Activated CD4-positive, alpha-beta T cell treated with anti-CD3 and anti-CD28 coated beads, Interleukin-2, amount 50 U/mL, for 1 hour (primary cell): ENCODE measurements around the gene ANKRD33.

ENCODE experiments used
- DNase-seq: peaks from one replicate; pipeline ENCODE4 v3.0.0-alpha.2; 2020

ANKRD33 gene

DNA sequence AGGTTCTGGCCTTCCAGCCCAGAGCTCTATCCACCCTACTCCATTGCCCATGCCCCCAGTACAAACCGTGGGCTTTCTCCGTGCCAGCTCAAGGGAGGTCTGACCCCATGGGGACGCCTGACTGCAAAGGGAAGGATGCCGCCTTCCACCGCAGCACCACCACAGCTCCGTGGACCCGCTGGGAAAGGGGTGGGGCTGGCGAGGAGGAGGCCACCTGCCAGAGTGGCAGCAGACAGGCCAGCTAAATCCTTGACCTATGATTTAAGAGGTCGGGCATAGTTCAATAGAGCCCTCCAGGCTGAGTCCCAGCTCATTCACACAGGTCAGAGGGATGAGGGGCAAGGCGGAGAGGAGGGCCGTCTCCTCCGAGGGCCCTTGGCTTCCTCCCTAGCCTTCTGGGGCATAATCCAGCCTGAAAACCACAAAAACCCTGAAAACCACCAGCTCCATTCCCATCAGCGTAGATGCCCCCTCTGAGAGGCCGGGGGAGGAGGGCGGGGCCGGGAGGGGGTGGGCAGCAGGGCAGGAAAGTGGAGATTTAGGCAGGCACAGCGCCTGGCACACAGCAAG lies 24.5 kb upstream of the ANKRD33 start:
- DNase-seq, result no peak

DNA sequence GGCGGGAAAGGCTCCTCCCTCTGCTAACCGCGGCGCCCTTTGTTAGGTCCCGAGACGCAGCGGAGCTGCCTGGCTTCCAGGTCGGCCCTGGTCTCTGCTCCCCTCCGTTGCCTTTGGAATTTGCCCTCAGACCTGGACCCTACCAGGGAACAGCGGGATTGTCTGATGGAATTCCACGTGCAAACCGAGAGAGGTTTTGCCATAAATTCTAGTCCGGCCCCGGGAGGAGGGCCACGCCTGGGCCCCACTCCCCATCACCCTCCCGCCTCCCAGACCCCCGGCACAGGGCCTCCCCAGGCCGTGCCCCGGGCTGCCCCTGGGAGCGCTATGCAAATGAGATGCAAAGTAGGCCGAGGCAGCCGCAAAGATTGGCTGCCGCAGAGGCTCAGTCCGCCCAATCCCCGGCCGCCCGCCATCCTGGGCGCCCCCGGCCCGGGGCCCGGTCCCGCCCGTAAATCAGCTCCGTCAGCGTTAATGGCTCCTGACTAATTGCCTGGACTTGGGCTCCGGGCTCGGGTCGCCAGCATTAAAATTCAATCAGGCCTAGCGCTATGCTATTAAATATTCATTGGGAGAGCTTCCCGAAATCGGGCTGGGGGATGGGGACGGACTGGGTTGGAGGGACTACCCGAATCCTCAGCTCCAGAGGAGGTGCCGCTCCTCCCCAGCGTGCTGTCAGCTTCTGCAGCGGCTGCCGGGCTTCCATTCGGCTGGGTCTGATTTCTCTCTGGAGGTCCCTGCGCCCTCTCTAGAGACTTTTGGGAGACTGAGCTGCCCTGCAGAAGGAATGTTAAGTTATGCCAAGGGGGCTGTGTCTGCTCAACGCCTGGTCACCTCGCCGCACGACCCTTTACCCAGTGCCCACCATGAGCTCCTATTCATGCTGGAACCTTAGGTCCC lies 23.7 kb upstream of the ANKRD33 start:
- no peak for DNase-seq

DNA sequence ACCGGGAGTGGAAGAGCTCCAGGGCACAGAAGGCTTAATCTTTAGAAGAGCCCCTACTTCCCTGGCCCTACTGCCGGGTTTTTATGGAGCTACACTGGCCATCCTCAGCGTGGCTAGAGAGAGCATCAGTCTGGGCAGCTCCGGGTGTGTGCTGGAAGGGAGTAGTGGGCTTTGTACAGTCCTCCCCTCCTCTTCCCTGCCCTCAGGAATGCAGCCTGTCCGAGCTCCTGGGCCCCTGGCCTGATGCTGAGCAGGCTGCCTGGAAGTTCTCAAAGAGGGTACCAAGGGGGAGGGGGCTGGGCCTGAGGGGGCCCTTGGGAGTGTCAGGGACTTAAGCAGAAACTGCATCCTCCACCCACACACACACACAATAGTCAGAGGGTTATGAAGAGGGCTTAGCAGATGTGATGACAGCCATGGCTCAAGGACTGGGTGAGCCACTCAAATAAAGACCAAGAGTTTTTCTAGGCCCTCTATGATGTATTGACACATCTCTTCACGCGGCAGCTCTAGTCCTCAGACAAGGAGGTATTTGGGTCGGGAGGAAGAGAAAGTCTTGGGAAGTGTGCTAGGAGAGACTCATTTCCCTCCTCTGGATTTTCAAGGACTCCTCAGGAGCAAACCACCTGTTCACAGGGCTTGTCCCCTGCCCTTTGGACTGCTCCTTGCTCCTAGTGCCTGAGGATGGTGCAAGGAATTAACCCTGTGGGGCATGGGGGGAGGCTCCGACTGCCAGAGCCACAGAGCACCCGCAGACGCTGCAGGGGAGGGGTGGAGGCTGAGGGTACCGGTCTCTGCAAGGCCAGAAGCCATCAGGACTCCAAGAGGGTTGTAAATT lies 22.9 kb upstream of the ANKRD33 start:
- no peak for DNase-seq

DNA sequence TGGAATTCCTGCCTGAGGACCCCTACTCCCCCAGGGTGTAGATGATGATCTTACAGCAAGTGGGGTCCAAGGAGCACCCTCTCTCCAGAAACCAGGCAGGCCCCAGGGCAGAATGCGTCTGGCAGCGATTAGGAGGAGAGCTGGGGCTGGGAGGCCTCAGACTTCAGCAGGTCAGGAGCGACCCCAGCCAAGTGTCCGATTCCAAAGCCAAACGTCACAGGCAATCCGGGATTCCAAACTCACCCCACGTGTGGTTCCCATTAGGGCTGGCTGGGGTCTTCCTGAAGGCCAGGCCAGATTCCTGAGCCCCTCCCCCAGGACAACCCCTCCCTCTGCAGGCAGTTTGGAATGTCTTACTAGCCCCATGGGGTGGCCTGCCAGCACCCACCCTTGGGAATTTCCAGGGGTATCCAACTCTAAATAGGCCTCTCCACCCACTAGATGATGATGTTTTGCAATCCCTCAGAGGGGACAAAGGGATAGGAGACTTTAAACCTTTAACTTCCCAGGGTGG lies 22.1 kb upstream of the ANKRD33 start:
- no peak for DNase-seq

- no peak for DNase-seq
These were observed 21.6 kb upstream of the ANKRD33 start for GRCh38 chr12:51866324-51866723.

DNA sequence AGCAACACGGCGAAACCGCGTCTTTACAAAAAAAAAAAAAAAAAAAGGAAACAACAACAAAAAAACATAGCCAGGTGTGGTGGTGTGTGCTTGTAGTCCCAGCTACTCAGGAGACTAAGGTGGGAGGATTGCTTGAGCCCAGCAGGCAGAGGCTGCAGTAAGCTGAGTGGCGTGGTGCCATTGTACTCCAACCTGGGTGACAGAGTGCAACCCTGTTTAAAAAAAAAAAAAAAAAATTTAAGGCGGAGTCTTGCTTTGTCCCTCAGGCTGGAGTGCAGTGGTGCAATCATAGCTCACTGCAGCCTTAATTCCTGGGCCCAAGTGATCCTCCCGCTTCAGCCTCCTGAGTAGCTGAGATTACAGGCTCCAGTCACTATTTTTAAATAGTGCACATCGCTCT lies 21.1 kb upstream of the ANKRD33 start:
- DNase-seq, result no peak

DNA sequence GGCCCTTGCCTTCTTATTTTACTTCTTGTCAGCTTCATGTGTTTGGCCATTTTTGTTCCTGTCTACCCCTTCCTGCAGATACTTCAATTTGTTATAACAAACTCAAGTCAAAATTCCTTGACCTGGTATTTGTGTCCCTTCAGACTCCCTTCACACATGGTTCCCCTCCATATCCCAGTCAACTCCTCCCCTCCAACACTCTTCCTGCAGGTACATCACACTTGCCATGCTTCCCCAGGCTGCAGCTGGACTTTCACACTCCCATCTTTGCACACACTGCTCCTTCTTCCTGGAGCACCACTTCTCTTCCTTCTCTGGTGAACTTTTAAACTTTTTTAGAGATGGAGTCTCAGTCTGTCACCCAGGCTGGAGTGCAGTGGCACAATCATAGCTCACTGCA lies 20.5 kb upstream of the ANKRD33 start:
- no peak for DNase-seq

- no peak for DNase-seq
These were observed 20.0 kb upstream of the ANKRD33 start for GRCh38 chr12:51867796-51868428.

- no peak for DNase-seq
These were observed 18.9 kb upstream of the ANKRD33 start for GRCh38 chr12:51868821-51869495.

- no peak for DNase-seq
These were observed 18.4 kb upstream of the ANKRD33 start for GRCh38 chr12:51869496-51869865.

GRCh38 chr12:51869931-51870330 lies 18.0 kb upstream of the ANKRD33 start:
- DNase-seq, result no peak

- DNase-seq, result no peak
These were observed 17.4 kb upstream of the ANKRD33 start for GRCh38 chr12:51870504-51870903.

GRCh38 chr12:51871126-51871525 lies 16.8 kb upstream of the ANKRD33 start:
- DNase-seq, result no peak

DNA sequence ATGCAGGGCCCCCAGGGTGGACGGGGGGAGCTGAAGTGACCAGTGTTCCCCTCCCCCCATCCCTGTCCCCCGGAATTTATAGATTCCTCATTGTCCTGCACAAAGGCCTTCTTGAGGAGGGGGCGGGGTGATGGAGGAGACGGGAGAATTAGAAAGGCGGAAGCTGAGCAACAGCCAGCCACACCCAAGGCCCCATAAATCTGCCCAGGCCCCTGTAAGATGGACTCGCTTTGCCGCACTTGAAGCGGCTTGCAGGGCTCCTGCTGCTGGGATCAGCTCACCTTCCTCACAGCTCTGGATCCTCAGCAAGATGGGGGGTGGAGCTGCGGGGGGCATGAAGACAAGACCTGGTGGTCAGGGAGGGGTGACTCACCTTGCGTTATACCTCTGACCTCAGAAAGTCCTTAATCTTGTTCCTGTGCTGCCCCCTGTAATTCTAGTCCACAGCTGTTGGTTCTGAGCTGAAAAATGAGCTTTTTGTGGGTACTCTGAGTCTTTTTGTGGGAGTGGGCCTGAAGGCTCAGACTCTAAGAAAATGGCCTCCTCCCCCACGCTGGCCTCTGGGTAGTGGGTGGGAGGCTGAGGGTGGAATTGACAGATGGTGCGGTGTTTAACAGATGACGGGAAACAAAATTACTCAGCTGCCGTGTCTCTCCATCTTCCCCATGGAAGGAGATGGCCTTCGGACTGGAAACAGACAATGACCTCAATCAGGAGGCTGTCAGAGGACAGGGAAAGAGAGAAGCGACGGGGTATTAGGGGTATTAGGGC lies 15.8 kb upstream of the ANKRD33 start:
- DNase-seq, result no peak

DNA sequence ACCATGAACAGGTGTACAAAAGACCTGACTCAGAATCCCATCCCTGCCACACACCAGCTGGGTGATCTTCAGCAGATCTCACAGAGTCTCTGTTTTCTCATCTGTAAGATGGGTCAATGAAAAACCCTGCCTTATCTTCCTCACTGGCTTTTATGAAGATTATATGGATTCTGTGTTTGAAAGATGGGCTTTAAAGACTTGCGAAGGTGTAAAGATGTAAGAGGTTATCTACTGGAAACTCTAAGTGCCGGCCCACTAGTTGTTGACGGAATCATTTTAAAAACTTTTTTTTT lies 15.3 kb upstream of the ANKRD33 start:
- no peak for DNase-seq

DNA sequence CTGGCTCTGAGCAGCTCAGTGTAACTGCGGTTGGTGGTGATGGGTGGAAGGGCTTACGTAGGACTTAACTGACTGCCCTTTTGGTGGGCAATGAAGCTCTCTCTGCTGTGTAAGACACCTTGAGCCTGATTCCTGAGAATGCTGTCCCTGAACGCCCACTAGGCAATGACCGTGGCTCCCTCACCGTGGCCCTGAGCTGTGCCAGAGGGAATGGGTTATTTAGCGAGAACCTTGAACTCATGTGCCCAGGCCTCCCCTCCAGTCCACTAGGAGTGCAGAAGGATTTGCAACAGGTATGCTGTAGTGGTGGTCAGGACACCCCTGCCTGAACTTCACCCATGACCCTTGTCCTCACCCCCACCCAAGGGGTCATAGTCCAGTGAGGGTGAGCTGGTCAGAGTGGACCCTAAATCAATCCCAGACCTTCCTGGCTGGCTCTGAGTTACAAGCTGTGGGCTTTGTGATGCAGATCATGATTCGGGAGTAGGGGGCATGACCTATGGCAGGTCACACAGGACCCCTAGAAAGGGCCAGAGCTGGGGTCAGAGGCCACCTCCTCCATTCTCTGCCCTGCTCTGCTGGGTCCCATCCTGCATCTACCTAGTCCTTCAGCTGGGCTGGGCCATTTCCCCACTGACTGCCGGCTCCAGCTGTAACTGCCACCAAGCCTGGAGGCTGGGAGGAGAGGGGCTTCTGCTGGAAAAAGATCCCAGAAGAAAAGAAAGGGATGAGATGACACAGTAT lies 14.5 kb upstream of the ANKRD33 start:
- DNase-seq, result no peak

- DNase-seq, result no peak
These were observed 13.9 kb upstream of the ANKRD33 start for GRCh38 chr12:51874000-51874399.

DNA sequence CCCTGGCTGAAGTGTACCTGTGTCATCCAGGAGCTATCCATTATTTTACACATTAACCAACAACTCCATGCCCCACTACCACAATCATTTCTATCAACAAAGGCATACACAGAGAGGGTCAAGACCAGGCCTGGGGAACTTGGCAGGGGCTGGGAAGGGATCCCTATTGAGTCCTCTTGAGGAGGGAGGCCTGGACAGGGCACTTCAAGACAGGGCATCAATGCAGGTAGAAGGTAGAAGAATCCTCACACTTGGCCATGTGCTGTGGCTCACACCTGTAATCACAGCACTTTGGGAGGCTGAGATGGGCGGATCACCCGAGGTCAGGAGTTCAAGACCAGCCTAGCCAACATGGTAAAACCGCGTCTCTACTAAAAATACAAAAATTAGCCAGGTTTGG lies 13.4 kb upstream of the ANKRD33 start:
- no peak for DNase-seq

DNA sequence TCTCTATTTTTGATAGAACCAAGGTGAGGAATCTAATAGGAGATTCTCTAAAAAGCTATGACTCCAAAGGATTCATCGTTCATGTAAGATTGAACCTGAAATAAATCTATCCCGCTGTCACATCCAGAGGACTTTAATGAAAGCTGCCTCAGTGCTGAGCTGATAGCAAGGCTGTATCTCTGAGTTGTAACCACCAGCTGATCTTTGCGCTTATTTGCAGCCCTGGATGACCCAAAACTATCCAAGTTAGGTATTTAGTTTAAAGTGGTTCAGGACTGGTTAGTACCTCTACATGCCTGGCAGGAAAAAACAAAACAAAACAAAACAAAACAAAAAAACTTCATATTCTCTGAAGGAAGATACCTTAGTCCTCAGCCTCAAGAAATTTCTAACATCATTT lies 8.8 kb upstream of the ANKRD33 start:
- DNase-seq, result no peak

- no peak for DNase-seq
These were observed 4.6 kb upstream of the ANKRD33 start for GRCh38 chr12:51883295-51883694.

DNA sequence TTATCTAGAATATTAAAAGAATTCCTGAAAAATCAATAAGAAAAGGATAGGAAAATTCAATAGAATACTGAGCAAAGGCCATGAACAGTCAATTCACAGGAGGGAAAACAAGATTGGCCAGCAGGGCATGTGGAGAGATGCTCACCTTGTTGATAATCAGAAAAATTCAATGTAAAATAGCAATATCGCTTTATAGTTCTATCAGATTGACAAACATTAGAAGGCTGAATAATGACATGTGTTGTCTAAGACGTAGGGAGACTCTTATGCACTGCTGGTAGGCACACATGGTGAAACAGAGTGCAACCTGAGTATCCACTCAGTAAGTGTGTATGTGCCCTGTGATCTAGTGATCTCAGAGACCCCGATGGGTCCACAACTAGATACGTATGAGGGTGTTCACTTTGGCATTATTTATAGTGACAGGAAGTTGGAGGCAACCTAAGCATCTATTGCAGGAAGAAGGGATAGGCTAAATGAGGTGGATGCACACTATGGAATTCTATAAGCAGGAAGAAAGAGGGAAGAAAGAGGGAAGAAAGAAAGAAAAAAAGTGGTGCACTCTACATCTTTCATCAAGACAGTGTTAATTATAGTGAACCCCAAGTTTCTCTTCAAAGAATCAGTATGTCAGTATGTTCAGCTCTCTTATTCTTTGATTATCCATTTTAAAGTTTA lies 3.8 kb upstream of the ANKRD33 start:
- no peak for DNase-seq
